Activated T-helper 9 cell treated with anti-CD3 and anti-CD28 coated beads, Interleukin-2, amount 50 U/mL, for 16 hours (primary cell): ENCODE results near the gene TBX1.

Experiments
- DNase-seq: peaks from one replicate; pipeline ENCODE4 v3.0.0-alpha.2; 2020; ENCODE audit warnings: low read depth

Gene TBX1

GRCh38 chr22:19815093-19815822 lies 54.7 kb downstream of the TBX1 start:
- no peak for DNase-seq

- DNase-seq = no peak
Observed at GRCh38 chr22:19815823-19816290, 55.3 kb downstream of the TBX1 start.

- DNase-seq = no peak
Observed at GRCh38 chr22:19816372-19817119, 56.0 kb downstream of the TBX1 start.
